ENCODE data around the gene EIF3K.

- TF ChIP-seq CTCF (conservative IDR thresholded peaks at IDR 0.05; ENCODE audit: low read depth, low read length) (no peak), EZH2 (IDR thresholded peaks at IDR 0.05; ENCODE audit: low read length, unreplicated experiment) (no peak), EZH2phosphoT487 (IDR thresholded peaks at IDR 0.05; ENCODE audit: borderline replicate concordance, low read length) (no peak)
These were observed 3.9 kb upstream of the EIF3K start for GRCh38 chr19:38615007-38615581.

Data from PC-3 (cell line).